GM23248 (cell line): ENCODE data around the gene RPS16. TPM values are rescaled to one million over a fixed set of nuclear protein-coding genes. Genes with fewer than 3 reads are reported as not detected.

Experiments used
- DNase-seq: peaks from one replicate; pipeline ENCODE4 v3.0.0-alpha.2; 2015
- H2AFZ ChIP-seq: fragments of 200-600 bp; sonication (generic); 2 replicates; pipeline ENCODE4 v1.6.1; 2016; ENCODE audit warnings: antibody characterized with exemption
- H3F3A ChIP-seq: fragments of 200-600 bp; sonication (generic); 2 replicates; pipeline ENCODE4 v1.6.1; 2016; ENCODE audit warnings: mild to moderate bottlenecking, antibody characterized with exemption, mixed run types; ENCODE audit not compliant: insufficient read depth
- H3K27ac ChIP-seq: fragments of 200-600 bp; sonication (generic); 2 replicates; pipeline ENCODE4 v1.5.1; 2016; ENCODE audit warnings: mild to moderate bottlenecking
- H3K27me3 ChIP-seq: fragments of 200-600 bp; sonication (generic); replicated peaks from 2 replicates; pipeline ENCODE4 v1.6.1; 2016; ENCODE audit warnings: mild to moderate bottlenecking; ENCODE audit not compliant: insufficient read depth
- H3K36me3 ChIP-seq: fragments of 200-600 bp; sonication (generic); 2 replicates; pipeline ENCODE4 v1.6.1; 2016; ENCODE audit warnings: low read depth, mild to moderate bottlenecking
- H3K4me1 ChIP-seq: fragments of 200-600 bp; sonication (generic); 2 replicates; pipeline ENCODE4 v1.6.1; 2016; ENCODE audit warnings: mild to moderate bottlenecking; ENCODE audit not compliant: insufficient read depth
- H3K4me2 ChIP-seq: fragments of 200-600 bp; sonication (generic); one replicate; pipeline ENCODE4 v1.6.1; 2016; ENCODE audit warnings: mild to moderate bottlenecking; ENCODE audit not compliant: unreplicated experiment
- H3K4me3 ChIP-seq: fragments of 200-600 bp; sonication (generic); 2 replicates; pipeline ENCODE4 v1.5.1; 2016; ENCODE audit warnings: mild to moderate bottlenecking
- H3K79me2 ChIP-seq: fragments of 200-600 bp; sonication (generic); 2 replicates; pipeline ENCODE4 v1.6.1; 2016; ENCODE audit warnings: mild to moderate bottlenecking; ENCODE audit not compliant: insufficient read depth
- H3K9ac ChIP-seq: fragments of 200-600 bp; sonication (generic); 2 replicates; pipeline ENCODE4 v1.6.1; 2016; ENCODE audit warnings: mild to moderate bottlenecking
- H3K9me2 ChIP-seq: fragments of 200-600 bp; sonication (generic); 2 replicates; pipeline ENCODE4 v1.6.1; 2016; ENCODE audit warnings: mixed run types, mild to moderate bottlenecking, moderate library complexity; ENCODE audit not compliant: insufficient read depth
- H3K9me3 ChIP-seq: fragments of 200-600 bp; sonication (generic); one replicate; pipeline ENCODE4 v1.6.1; 2017; ENCODE audit warnings: low read depth
- H4K20me1 ChIP-seq: fragments of 200-600 bp; sonication (generic); 2 replicates; pipeline ENCODE4 v1.6.0; 2016; ENCODE audit not compliant: insufficient read depth
- EZH2 ChIP-seq: fragments of 200-600 bp; sonication (generic); IDR thresholded peaks from 2 replicates; pipeline ENCODE4 v1.6.1; 2018; ENCODE audit warnings: antibody characterized with exemption, mild to moderate bottlenecking; ENCODE audit not compliant: insufficient read depth, poor library complexity, severe bottlenecking
- EZH2phosphoT487 ChIP-seq: fragments of 200-600 bp; sonication (generic); IDR thresholded peaks from 2 replicates; pipeline ENCODE4 v1.6.1; 2018; ENCODE audit warnings: antibody characterized with exemption, moderate library complexity, mild to moderate bottlenecking, low read depth; ENCODE audit not compliant: insufficient read depth
- WGBS, 2 experiments: methylation state at CpG; one replicate each; pipeline ENCODE4 v1.1.6; 2015 to 2017; ENCODE audit warnings: low lambda C conversion rate in 2 of 2, low coverage in 1 of 2; ENCODE audit errors: missing lambda C conversion rate in 2 of 2; 5-methylcytosine and 5-hydroxymethylcytosine counted together
- in situ Hi-C: fragments of 300-500 bp; cut with MboI; formaldehyde crosslinking; loops from 2 replicates; pipeline ENCODE4 v1.15.0; 2020
- polyA plus RNA-seq: library from polyadenylated mRNA; unstranded; fragments of >200 nt; fragmentation: Nextera tagmentation; extraction: Ambion mirVana; gene quantifications from 2 replicates; pipeline ENCODE4 v1.2.1, GENCODE V29; 2016
- total RNA-seq: library from RNA; depleted of rRNA; stranded (reverse); fragments of >200 nt; shearing (Covaris generic); gene quantifications from 2 replicates; pipeline ENCODE4 v1.2.3, GENCODE V29; 2014

RPS16 gene
- total and polyA plus RNA-seq, 2 experiments from 2014 or later = 136 to 542 TPM

GRCh38 chr19:39405958-39406655, 29.6 kb downstream of the RPS16 start:
- peak overlapping the region; percentile 82 for H3K4me2 ChIP-seq
- peaks cover 23% of the 10 kb centered on the region for H3K79me2 ChIP-seq
- H3K9me3 ChIP-seq = no peaks in the 10 kb centered on the region
- peaks cover 11% of the 10 kb centered on the region; the same call in 1 of the 2 replicates for H3K36me3 ChIP-seq
- H3K9me2 ChIP-seq = no peaks in the 10 kb centered on the region
- H2AFZ ChIP-seq = peak overlapping the region; percentile 50
- H3K27me3 ChIP-seq = no peaks in the 10 kb centered on the region
- peaks cover 38% of the 10 kb centered on the region for H3F3A ChIP-seq
- TF ChIP-seq EZH2phosphoT487 (no peak), EZH2 (no peak)
- H3K4me1 ChIP-seq = peaks cover 40% of the 10 kb centered on the region
- WGBS, 2 experiments = 8 to 10% methylated on average over 14 to 22 of the region's 22 CpGs
- DNase-seq = peak; percentile 67
- H3K27ac ChIP-seq = peak overlapping the region; percentile 96
- in situ Hi-C loops = no loop called here
- H3K9ac ChIP-seq = peak overlapping the region; percentile 97
- H3K4me3 ChIP-seq = peak overlapping the region; percentile 87
- no peaks in the 10 kb centered on the region for H4K20me1 ChIP-seq

GRCh38 chr19:39405261-39405957, 30.3 kb downstream of the RPS16 start:
- H3K4me1 ChIP-seq = peaks cover 35% of the 10 kb centered on the region
- H3K4me3 ChIP-seq = no peak overlapping the region
- H3F3A ChIP-seq = peaks cover 38% of the 10 kb centered on the region
- peak overlapping the region; percentile 96 for H3K27ac ChIP-seq
- H3K36me3 ChIP-seq = peaks cover 11% of the 10 kb centered on the region; the same call in 1 of the 2 replicates
- H3K9me3 ChIP-seq = no peaks in the 10 kb centered on the region
- H3K27me3 ChIP-seq = no peaks in the 10 kb centered on the region
- peak; percentile 30 for DNase-seq
- whole genome bisulfite sequencing, 2 experiments = 88 to 91% methylated on average over 17 of the region's 17 CpGs
- peaks cover 23% of the 10 kb centered on the region for H3K79me2 ChIP-seq
- peak overlapping the region; percentile 97; the same call in 1 of the 2 replicates for H3K9ac ChIP-seq
- no peaks in the 10 kb centered on the region for H3K9me2 ChIP-seq
- no peak for TF ChIP-seq EZH2phosphoT487
- TF ChIP-seq EZH2 = no peak
- no peak overlapping the region for H2AFZ ChIP-seq
- in situ Hi-C loops = no loop called here
- no peaks in the 10 kb centered on the region for H4K20me1 ChIP-seq
- H3K4me2 ChIP-seq = peak overlapping the region; percentile 82

DNA sequence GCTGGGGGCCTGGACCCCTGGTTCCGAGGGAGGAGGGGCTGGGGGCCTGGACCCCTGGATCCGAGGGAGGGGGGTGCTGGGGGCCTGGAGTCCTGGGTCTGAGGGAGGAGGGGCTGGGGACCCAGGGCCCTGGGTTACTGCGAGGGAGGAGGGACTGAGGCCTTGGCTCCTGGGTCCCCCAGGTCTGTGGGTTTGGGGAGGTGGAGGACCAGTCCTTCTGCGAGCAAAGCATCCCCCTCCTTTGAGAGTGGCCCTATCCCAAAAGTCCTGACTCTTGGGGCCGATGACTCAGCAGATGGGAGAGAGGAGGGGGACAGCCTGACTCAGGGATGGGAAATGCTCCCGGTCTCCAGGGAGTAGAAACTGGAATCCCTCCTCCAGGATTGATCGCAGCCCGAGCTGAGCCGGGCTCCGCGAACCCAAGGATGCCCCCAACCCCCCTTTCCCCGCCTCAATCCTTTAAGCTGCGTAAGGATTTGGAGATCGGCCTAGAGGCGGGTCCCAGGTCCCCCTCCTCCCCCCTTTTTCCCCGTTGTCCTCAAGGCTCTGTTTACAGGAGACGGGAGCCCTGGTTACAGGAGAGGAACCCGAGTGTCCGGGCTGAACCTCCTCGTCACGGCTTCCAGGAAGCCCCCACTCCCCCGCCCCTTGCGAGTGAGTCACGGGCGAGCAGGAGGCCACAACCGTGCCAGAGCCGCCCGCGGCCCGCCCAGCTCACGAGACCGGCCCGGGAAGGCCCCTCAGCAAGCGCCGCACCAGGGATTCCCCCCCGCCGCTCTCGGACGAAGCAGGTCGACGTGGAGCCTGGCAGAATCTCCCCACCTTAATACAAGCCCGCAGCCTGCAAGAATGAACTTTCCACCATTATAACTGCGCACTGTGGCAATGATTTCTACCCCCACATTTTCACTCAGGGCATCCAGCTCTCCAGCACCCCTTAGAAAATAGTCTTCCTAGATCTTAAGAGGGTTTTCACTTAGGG, 32.1 kb downstream of the RPS16 start:
- no peak overlapping the region for H2AFZ ChIP-seq
- H3K9me2 ChIP-seq = no peaks in the 10 kb centered on the region
- H4K20me1 ChIP-seq = no peaks in the 10 kb centered on the region
- peak overlapping the region; percentile 92 for H3K4me2 ChIP-seq
- peak; percentile 100 for DNase-seq
- peak overlapping the region; percentile 99 for H3K27ac ChIP-seq
- peak overlapping the region; percentile 96 for H3K9ac ChIP-seq
- in situ Hi-C loops = no loop called here
- H3K9me3 ChIP-seq = no peaks in the 10 kb centered on the region
- WGBS, 2 experiments = 1 to 2% methylated on average over 29 to 43 of the region's 43 CpGs
- peaks cover 39% of the 10 kb centered on the region for H3F3A ChIP-seq
- H3K36me3 ChIP-seq = peaks cover 8% of the 10 kb centered on the region; the same call in 1 of the 2 replicates
- peaks cover 19% of the 10 kb centered on the region for H3K79me2 ChIP-seq
- TF ChIP-seq EZH2 = no peak
- TF ChIP-seq EZH2phosphoT487 = no peak
- peaks cover 37% of the 10 kb centered on the region for H3K4me1 ChIP-seq
- peak overlapping the region; percentile 72 for H3K4me3 ChIP-seq
- no peaks in the 10 kb centered on the region for H3K27me3 ChIP-seq
